SH-SY5Y (cell line): ENCODE measurements around the gene TSSK3.

Experiments
- GATA2 ChIP-seq: IDR thresholded peaks from 2 replicates; pipeline ENCODE4 v1.6.1; 2011; ENCODE audit warnings: mild to moderate bottlenecking, low read depth, low read length
- GATA3 ChIP-seq: IDR thresholded peaks from 2 replicates; pipeline ENCODE4 v1.6.1; 2011; ENCODE audit warnings: low read depth, mild to moderate bottlenecking, low read length, moderate library complexity

TSSK3 gene

GRCh38 chr1:32394141-32394889 is 32.0 kb downstream of the TSSK3 start, which contains the start of gene BSDC1:
Gene BSDC1, minus strand, starts transcription at chr1:32394441. Its CDS starts 27 bp downstream, at chr1:32394414.
- TF ChIP-seq GATA2 (0 out of 2 replicates have a peak, but pooled peaks have one; percentile 21), GATA3 (no peak)

GRCh38 chr1:32394890-32395432 is 32.6 kb downstream of the TSSK3 start:
- no peak for TF ChIP-seq GATA2
- TF ChIP-seq GATA3: no peak

- no peak for TF ChIP-seq GATA2
- TF ChIP-seq GATA3: no peak
These were observed 36.1 kb downstream of the TSSK3 start for GRCh38 chr1:32398401-32398800.

- TF ChIP-seq GATA2 (no peak), GATA3 (no peak)
These were observed 37.5 kb downstream of the TSSK3 start for GRCh38 chr1:32399843-32400242.

DNA sequence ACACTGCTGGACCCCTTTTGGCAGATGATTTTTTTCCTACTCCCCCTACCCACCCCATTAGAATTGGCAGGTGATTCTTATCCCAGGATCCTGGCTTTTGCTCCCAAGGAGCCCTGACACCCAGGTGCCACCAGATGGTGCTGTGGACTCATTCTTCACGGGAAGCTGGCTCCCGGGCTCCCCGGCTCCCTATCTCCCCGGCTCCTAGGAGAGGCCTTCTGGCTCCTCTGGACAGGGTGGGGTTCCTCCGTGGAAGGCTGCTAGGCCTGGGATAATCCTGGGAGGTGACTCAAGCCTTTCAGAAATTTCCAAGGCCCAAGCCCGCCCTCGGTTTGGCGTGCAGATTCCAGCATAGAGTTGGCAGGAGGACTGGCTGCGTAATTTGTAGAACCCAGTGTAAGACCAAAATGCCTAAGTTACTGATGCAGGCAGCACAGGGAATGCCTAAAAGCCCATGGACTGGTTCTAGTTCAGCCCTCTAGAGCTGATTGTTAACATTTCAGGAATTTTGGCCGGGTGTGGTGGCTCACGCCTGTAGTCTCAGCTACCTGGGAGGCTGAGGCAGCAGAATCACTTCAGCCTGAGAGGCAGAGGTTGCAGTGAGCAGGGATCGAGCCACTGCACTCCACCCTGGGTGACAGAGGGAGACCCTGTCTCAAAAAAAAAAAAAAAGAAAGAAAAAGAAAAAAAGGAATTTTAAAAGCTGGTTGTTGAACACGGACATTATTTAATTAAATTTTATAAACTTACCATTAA is 38.7 kb downstream of the TSSK3 start:
- TF ChIP-seq GATA3 (no peak), GATA2 (peak; percentile 42; the same call in 1 of the 2 replicates)

GRCh38 chr1:32404946-32405345 is 42.6 kb downstream of the TSSK3 start:
- no peak for TF ChIP-seq GATA3
- TF ChIP-seq GATA2: no peak

GRCh38 chr1:32405672-32406467 is 43.5 kb downstream of the TSSK3 start:
- TF ChIP-seq GATA2 (no peak), GATA3 (no peak)

DNA sequence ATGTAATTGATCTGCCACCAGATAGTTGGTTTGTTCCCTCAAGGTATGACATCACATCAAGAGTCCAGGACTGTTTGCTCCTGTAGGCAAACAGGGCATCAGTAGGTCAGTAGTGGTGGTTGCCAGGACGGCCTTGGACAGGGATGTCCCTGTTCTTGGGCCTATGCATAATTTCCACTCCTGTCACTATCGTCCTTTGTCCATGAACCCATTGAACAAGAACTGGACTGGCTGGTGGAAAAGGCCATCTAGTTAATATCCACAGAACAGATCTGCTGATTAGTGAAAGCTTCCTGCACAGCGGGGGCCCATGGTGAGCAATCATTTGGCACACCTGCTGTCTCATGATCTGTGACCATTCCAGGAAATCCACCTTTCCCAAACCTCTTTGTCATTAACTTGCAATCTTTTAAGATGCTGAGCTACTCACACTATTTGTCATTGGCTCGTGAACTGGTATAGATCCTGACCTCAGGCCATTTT is 44.3 kb downstream of the TSSK3 start:
- TF ChIP-seq GATA2: no peak
- TF ChIP-seq GATA3: no peak

- no peak for TF ChIP-seq GATA2
- no peak for TF ChIP-seq GATA3
These were observed 48.9 kb downstream of the TSSK3 start for GRCh38 chr1:32411261-32411660.

- TF ChIP-seq GATA2 (no peak), GATA3 (no peak)
These were observed 51.3 kb downstream of the TSSK3 start for GRCh38 chr1:32413507-32414185.
